ENCODE data around the gene FAM110A. TPM values are rescaled to one million over a fixed set of nuclear protein-coding genes. Genes with fewer than 3 reads are reported as not detected.
"Not testable (repeated sequence)": the region's sequence is repeated elsewhere in the genome, so short reads cannot be mapped to it uniquely, and the experiment has no call there.

FAM110A gene
- total RNA-seq: 12.7 and 12.8 TPM in 2 replicates

- Mint-ChIP-seq H3K4me1 (ENCODE audit: low read depth) (peaks cover 54% of the 10 kb centered on the region), H3K4me3 (ENCODE audit: low read depth) (peak within 1 kb of the TSS; percentile 82), H3K9me3 (no peaks in the 10 kb centered on the region), H3K36me3 (ENCODE audit: low read depth) (peaks cover 4% of the 10 kb centered on the region), H3K27ac (peak within 1 kb of the TSS; percentile 75), H3K27me3 (ENCODE audit: low read depth) (no peaks in the 10 kb centered on the region)
- peak; percentile 95 for DNase-seq (ENCODE audit: low spot score)
- intact Hi-C loops (cut with micrococcal nuclease): loop anchor here (1.0 to 5.0 kb wide), 3 partner anchors 13 to 291 kb away; partner anchors contain the start of genes CSNK2A1 and SRXN1
Observed at GRCh38 chr20:833450-834150, at the start of gene FAM110A. FAM110A (plus strand) TSS chr20:833715; CDS start chr20:844805, 11,090 bp downstream.

- H3K4me1 Mint-ChIP-seq (ENCODE audit: low read depth): no peaks in the 10 kb centered on the region
- H3K36me3 Mint-ChIP-seq (ENCODE audit: low read depth): no peaks in the 10 kb centered on the region
- intact Hi-C loops (cut with micrococcal nuclease): no loop called here
- H3K4me3 Mint-ChIP-seq (ENCODE audit: low read depth): no peak overlapping the region
- H3K27me3 Mint-ChIP-seq (ENCODE audit: low read depth): no peaks in the 10 kb centered on the region
- H3K9me3 Mint-ChIP-seq: peaks cover 24% of the 10 kb centered on the region
- DNase-seq (ENCODE audit: low spot score): no peak
- H3K27ac Mint-ChIP-seq: no peak overlapping the region
Observed at GRCh38 chr20:787825-788224, 45.7 kb upstream of the FAM110A start.

GRCh38 chr20:791056-791455 is 42.5 kb upstream of the FAM110A start:
- H3K4me3 Mint-ChIP-seq (ENCODE audit: low read depth): no peak overlapping the region
- no peak for DNase-seq (ENCODE audit: low spot score)
- no peaks in the 10 kb centered on the region for H3K36me3 Mint-ChIP-seq (ENCODE audit: low read depth)
- peaks cover 5% of the 10 kb centered on the region for H3K9me3 Mint-ChIP-seq
- H3K27me3 Mint-ChIP-seq (ENCODE audit: low read depth): no peaks in the 10 kb centered on the region
- no peak overlapping the region for H3K27ac Mint-ChIP-seq
- no peaks in the 10 kb centered on the region for H3K4me1 Mint-ChIP-seq (ENCODE audit: low read depth)
- intact Hi-C loops (cut with micrococcal nuclease): no loop called here

- Mint-ChIP-seq H3K36me3 (ENCODE audit: low read depth) (no peaks in the 10 kb centered on the region), H3K27me3 (ENCODE audit: low read depth) (no peaks in the 10 kb centered on the region), H3K4me3 (ENCODE audit: low read depth) (no peak overlapping the region), H3K9me3 (peaks cover 5% of the 10 kb centered on the region), H3K27ac (no peak overlapping the region), H3K4me1 (ENCODE audit: low read depth) (no peaks in the 10 kb centered on the region)
- no peak for DNase-seq (ENCODE audit: low spot score)
- intact Hi-C loops (cut with micrococcal nuclease): no loop called here
Observed at GRCh38 chr20:792248-792647, 41.3 kb upstream of the FAM110A start.

- Mint-ChIP-seq H3K27ac (no peak overlapping the region), H3K36me3 (ENCODE audit: low read depth) (no peaks in the 10 kb centered on the region), H3K4me3 (ENCODE audit: low read depth) (no peak overlapping the region)
Observed at GRCh38 chr20:796921-797320, 36.6 kb upstream of the FAM110A start.

GRCh38 chr20:798746-799145 is 34.8 kb upstream of the FAM110A start:
- H3K9me3 Mint-ChIP-seq; H3K4me1 Mint-ChIP-seq (ENCODE audit: low read depth); intact Hi-C loops (cut with micrococcal nuclease); DNase-seq (ENCODE audit: low spot score); H3K36me3 Mint-ChIP-seq (ENCODE audit: low read depth); H3K4me3 Mint-ChIP-seq (ENCODE audit: low read depth); H3K27ac Mint-ChIP-seq; H3K27me3 Mint-ChIP-seq (ENCODE audit: low read depth): not testable (repeated sequence)

More at GRCh38 chr20:796921-797320, 36.6 kb upstream of the FAM110A start:
- no peaks in the 10 kb centered on the region for H3K27me3 Mint-ChIP-seq (ENCODE audit: low read depth)
- peaks cover 2% of the 10 kb centered on the region for H3K9me3 Mint-ChIP-seq
- intact Hi-C loops (cut with micrococcal nuclease): no loop called here
- H3K4me1 Mint-ChIP-seq (ENCODE audit: low read depth): no peaks in the 10 kb centered on the region
- no peak for DNase-seq (ENCODE audit: low spot score)

- intact Hi-C loops (cut with micrococcal nuclease); H3K4me3 Mint-ChIP-seq (ENCODE audit: low read depth): not testable (repeated sequence)
Observed at GRCh38 chr20:800026-800425, 33.5 kb upstream of the FAM110A start.

GRCh38 chr20:801678-802077 is 31.8 kb upstream of the FAM110A start:
- H3K27me3 Mint-ChIP-seq (ENCODE audit: low read depth): no peaks in the 10 kb centered on the region
- H3K27ac Mint-ChIP-seq: no peak overlapping the region
- intact Hi-C loops (cut with micrococcal nuclease): no loop called here
- no peak for DNase-seq (ENCODE audit: low spot score)
- H3K36me3 Mint-ChIP-seq (ENCODE audit: low read depth): no peaks in the 10 kb centered on the region
- no peak overlapping the region for H3K4me3 Mint-ChIP-seq (ENCODE audit: low read depth)
- H3K9me3 Mint-ChIP-seq: peaks cover 14% of the 10 kb centered on the region
- no peaks in the 10 kb centered on the region for H3K4me1 Mint-ChIP-seq (ENCODE audit: low read depth)

More at GRCh38 chr20:800026-800425, 33.5 kb upstream of the FAM110A start:
- not testable (repeated sequence) for DNase-seq (ENCODE audit: low spot score); H3K27ac Mint-ChIP-seq; H3K27me3 Mint-ChIP-seq (ENCODE audit: low read depth); H3K36me3 Mint-ChIP-seq (ENCODE audit: low read depth); H3K9me3 Mint-ChIP-seq; H3K4me1 Mint-ChIP-seq (ENCODE audit: low read depth)

GRCh38 chr20:805713-806112 is 27.8 kb upstream of the FAM110A start:
- no peak overlapping the region for H3K4me3 Mint-ChIP-seq (ENCODE audit: low read depth)
- H3K36me3 Mint-ChIP-seq (ENCODE audit: low read depth): no peaks in the 10 kb centered on the region
- H3K27ac Mint-ChIP-seq: no peak overlapping the region
- no peak for DNase-seq (ENCODE audit: low spot score)
- no peaks in the 10 kb centered on the region for H3K4me1 Mint-ChIP-seq (ENCODE audit: low read depth)
- intact Hi-C loops (cut with micrococcal nuclease): no loop called here
- peaks cover 4% of the 10 kb centered on the region for H3K27me3 Mint-ChIP-seq (ENCODE audit: low read depth)
- H3K9me3 Mint-ChIP-seq: peaks cover 14% of the 10 kb centered on the region

GRCh38 chr20:811776-812434 is 21.6 kb upstream of the FAM110A start:
- H3K27ac Mint-ChIP-seq; H3K9me3 Mint-ChIP-seq; H3K36me3 Mint-ChIP-seq (ENCODE audit: low read depth); H3K27me3 Mint-ChIP-seq (ENCODE audit: low read depth); H3K4me3 Mint-ChIP-seq (ENCODE audit: low read depth); intact Hi-C loops (cut with micrococcal nuclease); H3K4me1 Mint-ChIP-seq (ENCODE audit: low read depth); DNase-seq (ENCODE audit: low spot score): not testable (repeated sequence)

GRCh38 chr20:812435-812814 is 21.1 kb upstream of the FAM110A start:
- intact Hi-C loops (cut with micrococcal nuclease); H3K4me3 Mint-ChIP-seq (ENCODE audit: low read depth); DNase-seq (ENCODE audit: low spot score); H3K27ac Mint-ChIP-seq; H3K27me3 Mint-ChIP-seq (ENCODE audit: low read depth); H3K9me3 Mint-ChIP-seq; H3K4me1 Mint-ChIP-seq (ENCODE audit: low read depth); H3K36me3 Mint-ChIP-seq (ENCODE audit: low read depth): not testable (repeated sequence)

- Mint-ChIP-seq H3K27ac (no peak overlapping the region), H3K4me3 (ENCODE audit: low read depth) (no peak overlapping the region), H3K36me3 (ENCODE audit: low read depth) (no peaks in the 10 kb centered on the region), H3K4me1 (ENCODE audit: low read depth) (no peaks in the 10 kb centered on the region), H3K27me3 (ENCODE audit: low read depth) (peaks cover 9% of the 10 kb centered on the region), H3K9me3 (no peaks in the 10 kb centered on the region)
- intact Hi-C loops (cut with micrococcal nuclease): no loop called here
- DNase-seq (ENCODE audit: low spot score): no peak
Observed at GRCh38 chr20:813390-813789, 20.1 kb upstream of the FAM110A start.

- Mint-ChIP-seq H3K36me3 (ENCODE audit: low read depth) (no peaks in the 10 kb centered on the region), H3K27ac (no peak overlapping the region), H3K9me3 (no peaks in the 10 kb centered on the region), H3K27me3 (ENCODE audit: low read depth) (peaks cover 4% of the 10 kb centered on the region), H3K4me1 (ENCODE audit: low read depth) (no peaks in the 10 kb centered on the region), H3K4me3 (ENCODE audit: low read depth) (no peak overlapping the region)
- intact Hi-C loops (cut with micrococcal nuclease): loop anchor here (5.0 kb wide), 3 partner anchors 67 to 292 kb away; no protein-coding TSS in a partner anchor
- no peak for DNase-seq (ENCODE audit: low spot score)
Observed at GRCh38 chr20:815226-815625, 18.3 kb upstream of the FAM110A start.

All from activated T-helper 2 cell treated with anti-CD3 and anti-CD28 coated beads, Interferon-gamma antibody, Interleukin-2, Interleukin-4, amounts not matched to agents 10 μg/mL and 5 μg/mL and 100 μg/mL, durations not matched to agents 14 hours and 24 hours and 36 hours (primary cell).